Hematopoietic multipotent progenitor cell (in vitro differentiated cells): ENCODE measurements around the gene RRP15. TPM values are rescaled to one million over a fixed set of nuclear protein-coding genes. Genes with fewer than 3 reads are reported as not detected.

Experiments used
- DNase-seq, 3 donors: peaks; one replicate each; pipeline ENCODE4 v3.0.0-alpha.2; 2011 to 2015; ENCODE audit warnings: low read depth in 2 of 3, low spot score in 2 of 3
- total RNA-seq: library from RNA; depleted of rRNA; stranded (reverse); fragments of >200 nt; gene quantifications from one replicate; pipeline ENCODE4 v1.2.3, GENCODE V29; 2012

RRP15 gene
- total RNA-seq, 1 donor, result 2.4 TPM

- peak in 1 of 3 donors; percentile 49 for DNase-seq
Observed at GRCh38 chr1:218357211-218357892, 72.3 kb downstream of the RRP15 start.

GRCh38 chr1:218357893-218358232 is 72.8 kb downstream of the RRP15 start:
- DNase-seq, result no peak

DNA sequence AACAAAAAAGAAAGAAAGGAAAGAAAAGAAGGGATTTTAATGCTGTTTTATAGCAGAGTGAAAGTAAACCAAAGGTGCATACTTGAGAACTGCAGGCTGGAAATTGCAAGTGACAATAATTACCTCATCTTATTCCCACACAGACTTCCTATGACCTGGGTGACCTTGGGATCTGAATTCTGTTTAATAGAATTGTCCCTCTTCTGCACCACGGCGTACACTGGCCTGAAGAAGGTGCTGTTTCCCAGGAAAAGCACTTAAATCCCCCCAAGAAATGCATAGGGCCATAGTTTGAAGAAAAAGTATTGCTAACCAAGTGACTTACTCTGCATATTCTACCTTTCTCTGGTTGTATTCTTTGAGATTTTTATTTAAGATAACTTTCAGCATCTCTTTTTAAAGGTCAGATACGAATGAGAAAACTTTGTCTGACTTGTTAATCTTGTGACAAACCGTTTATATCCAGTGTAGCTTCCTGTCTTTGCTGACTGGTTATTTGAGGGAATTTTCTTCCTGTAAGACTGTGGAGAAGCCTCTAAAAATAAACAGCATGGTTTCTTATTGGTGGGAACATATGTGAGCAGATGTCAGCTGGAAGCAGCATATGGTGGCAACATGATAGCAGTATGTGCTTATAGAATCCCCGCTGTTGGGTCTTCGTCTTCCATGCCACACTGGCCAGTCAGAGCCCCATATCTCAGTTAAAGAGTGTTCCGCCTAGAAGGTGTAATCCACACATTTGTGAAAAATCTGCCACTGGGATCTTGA is 76.4 kb downstream of the RRP15 start:
- DNase-seq, result peak in 1 of 3 donors; percentile 44

DNA sequence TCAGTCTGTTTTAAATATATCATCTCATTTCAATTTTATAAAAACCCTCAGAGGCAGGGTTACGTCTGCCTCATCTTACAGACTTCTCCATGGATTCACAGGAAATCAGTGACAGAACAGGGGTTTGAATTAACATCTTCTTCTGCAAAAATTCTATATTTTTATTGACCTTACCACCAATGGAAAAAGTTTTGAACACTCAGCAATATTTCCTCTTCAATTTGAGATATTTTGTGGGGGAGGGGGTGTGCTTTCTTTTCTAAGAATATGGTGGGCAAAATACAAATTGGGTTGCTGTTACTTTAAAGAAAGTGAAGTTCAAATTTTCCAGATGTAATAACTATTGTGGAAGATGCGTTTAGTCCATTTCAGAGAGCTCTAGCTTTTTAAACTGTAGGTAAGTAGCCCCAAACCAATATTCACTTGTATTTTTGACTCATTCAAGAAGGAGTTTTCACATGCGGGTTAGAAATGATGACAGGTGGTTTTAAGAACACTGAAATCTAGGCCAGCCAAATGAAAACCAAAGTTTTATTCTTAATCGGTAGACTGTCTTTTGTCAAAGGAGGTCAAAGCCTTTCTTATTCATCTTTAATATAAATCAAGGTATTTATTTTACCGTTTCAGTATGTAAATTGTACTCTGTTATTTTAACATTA is 77.5 kb downstream of the RRP15 start:
- DNase-seq, result no peak

DNA sequence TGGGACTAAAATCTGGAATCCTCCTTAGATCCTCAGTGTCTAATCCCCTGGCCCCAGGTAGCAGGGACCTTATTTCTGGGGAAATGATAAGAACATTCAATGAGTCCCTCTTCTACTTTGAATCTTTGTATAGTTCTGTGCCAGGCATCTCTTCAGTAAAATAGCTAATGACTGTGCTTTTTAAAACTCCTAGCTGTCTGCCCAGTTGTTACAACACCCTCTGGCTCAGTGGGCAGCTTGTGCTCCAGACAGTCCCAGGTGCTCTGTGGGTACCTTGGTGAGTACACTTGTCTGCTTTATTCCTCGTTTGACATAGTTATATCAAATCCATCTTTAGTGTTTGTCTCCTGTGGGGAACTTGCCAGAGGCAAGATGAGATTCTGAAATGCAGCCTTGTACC is 78.0 kb downstream of the RRP15 start:
- DNase-seq, result no peak

- no peak for DNase-seq
Observed at GRCh38 chr1:218364028-218364710, 79.1 kb downstream of the RRP15 start.

DNA sequence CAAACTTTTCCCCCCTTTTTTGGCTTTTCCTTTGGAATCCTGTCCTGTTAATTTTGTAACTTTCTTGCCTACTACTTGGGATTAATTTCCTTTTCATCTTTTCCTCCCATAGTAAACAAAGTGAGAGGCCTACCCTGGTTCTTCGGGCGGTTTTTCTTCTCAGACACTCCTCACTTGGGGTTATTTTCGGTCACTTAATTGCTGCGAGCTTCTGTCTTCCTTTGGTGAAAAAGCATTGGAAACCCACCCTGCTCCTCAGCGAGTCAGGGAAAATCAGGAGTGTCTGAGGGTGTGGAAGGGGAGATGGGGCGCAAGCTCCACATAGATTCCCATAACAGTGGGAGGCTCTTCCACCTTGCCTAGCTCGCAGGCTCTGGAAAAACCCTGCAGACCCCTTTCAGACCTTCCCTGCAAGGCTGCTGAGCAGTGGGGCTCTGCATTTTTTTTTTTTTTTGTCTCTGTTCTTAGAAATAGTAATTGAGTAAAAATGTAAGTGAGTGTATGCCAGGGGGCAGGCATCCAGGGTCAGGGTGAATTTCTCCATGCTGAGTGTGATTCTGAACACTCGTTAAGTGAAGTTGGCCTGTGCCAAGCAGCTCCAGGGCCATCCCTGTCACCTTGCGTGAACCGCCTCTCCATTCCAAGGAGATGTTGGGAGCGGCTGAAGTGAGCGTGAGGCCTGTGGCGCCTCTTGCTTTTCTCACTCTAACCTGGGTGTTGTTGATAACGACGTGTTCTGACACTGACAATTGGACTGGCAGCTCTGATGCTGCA is 80.3 kb downstream of the RRP15 start:
- DNase-seq, result no peak

DNA sequence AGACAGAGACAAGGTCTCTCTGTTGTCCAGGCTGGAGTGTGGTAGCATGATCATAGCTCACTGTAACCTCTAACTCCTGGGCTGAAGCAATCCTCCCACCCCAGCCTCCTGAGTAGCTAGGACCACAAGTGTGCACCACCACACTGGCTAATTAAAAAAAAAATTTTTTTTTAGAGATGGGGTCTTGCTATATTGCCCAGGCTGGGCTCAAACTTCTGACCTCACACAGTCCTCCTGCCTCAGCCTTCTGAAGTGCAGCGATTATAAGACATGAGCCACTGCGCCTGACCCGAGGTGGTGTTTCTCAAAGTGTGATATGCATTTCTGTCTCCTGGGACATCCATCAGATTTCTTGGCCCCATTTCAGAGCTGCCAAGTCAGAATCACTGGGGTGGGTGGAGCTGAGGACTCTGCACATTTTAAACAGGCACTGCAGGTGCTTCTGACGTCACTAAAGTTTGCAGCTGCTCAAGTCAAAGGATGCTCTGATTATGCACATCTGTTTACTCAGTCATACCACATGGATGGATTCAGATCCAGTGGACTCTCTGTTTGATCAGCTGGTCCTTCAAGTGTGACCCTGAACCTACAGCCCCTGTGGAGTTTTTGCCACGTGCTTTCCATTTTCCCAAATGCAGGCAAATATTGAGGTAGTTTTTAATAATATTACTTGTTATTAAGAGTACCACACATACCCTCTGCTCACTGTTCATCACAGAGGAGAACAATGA is 81.4 kb downstream of the RRP15 start:
- DNase-seq, result no peak

DNA sequence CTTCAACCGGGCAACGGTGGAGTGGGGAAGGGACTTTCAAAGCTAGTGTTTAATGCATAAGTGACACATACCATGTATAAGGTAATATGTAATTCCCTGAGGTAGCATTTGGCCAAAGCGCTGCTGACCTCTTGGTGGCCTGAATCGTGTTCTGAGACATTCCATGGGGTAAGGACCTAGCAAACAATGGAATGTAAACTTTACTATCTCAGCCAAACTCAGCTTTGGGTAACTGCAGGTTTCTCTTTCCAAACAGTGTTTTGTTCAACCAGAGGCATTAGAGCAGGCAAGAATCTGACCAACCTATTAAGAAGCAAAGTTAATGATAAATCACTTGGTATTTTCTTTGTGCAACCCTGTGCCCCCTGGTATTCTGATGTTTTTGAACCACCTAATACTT is 82.0 kb downstream of the RRP15 start:
- no peak for DNase-seq

GRCh38 chr1:218368686-218369085 is 83.6 kb downstream of the RRP15 start:
- no peak for DNase-seq

DNA sequence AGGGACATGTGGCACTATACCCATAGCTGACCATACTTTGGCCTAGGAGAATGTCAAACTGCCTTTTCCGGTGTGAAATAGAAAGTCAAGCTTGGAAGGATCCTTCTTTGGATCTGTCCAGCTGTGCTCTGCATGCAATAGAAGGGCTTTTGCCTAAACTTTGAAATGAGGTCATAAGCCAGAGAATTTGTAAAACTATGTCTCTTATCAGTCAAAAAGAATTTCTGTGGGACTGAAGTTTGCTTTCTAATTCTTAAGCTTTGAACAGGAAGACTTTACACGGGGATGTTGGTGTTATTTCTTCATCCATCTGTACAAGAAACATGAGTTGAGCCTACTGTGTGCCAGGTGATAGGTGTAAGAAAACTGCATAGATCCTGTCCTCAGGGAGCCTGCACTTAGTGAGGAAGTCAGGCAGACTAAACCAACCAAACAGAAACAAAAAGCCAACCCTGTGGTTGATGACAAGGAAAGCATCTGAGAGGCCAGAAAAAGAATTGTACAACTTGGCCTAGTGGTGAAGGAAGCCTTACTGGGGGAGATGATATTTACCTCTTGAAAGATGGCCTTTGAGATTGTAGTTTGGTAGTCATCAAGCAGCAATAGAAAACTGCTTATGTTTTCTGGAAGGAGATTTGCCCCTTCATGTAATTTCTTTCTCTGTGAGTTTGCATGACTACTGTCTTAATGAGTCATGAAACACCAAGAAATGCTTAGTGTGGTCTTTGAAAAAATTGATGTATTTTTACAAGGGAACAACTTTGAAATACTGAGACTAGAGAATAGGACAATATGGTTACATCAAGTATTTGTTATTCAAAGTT is 84.8 kb downstream of the RRP15 start:
- DNase-seq, result no peak

DNA sequence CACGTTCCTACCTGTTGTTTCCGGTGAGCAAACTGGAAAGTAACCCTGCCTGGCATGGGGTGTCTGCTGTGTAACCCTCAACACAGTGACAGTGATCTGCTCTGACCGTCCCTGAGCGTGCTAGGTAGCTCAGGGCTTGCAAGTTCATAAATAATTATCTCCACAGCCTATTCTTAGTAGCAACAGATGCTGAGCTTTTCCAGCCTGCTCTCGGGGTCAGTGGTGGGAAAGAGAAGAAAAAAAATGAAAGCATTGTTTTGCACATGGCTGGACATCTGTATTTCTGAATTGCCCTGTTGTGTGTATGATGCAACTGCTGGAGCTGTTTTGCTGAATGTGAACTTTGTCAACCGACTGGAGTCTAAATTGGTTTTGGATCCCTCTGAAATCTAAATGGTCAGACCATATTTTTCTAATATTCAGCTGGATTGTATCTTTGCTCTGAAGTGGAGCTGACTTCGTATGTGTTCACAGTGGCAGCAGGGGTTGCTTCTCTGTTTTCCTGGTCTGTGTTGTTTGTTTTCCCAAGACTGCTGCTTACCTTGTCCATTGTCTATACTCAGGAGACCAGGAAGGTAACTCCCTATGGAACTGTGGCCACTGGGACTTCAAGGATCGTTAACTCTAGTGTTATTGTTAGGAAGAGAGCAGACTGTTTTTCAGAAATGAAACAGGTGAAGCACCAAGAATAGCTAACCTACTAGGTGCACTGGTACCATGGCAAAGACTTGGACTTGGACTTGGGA is 87.0 kb downstream of the RRP15 start:
- DNase-seq, result no peak

- DNase-seq, result no peak
Observed at GRCh38 chr1:218374401-218375353, 89.6 kb downstream of the RRP15 start.

- DNase-seq, result no peak
Observed at GRCh38 chr1:218376722-218377121, 91.6 kb downstream of the RRP15 start.

GRCh38 chr1:218377143-218377660 is 92.1 kb downstream of the RRP15 start:
- peak in 2 of 3 donors; percentile 56 to 60 for DNase-seq

DNA sequence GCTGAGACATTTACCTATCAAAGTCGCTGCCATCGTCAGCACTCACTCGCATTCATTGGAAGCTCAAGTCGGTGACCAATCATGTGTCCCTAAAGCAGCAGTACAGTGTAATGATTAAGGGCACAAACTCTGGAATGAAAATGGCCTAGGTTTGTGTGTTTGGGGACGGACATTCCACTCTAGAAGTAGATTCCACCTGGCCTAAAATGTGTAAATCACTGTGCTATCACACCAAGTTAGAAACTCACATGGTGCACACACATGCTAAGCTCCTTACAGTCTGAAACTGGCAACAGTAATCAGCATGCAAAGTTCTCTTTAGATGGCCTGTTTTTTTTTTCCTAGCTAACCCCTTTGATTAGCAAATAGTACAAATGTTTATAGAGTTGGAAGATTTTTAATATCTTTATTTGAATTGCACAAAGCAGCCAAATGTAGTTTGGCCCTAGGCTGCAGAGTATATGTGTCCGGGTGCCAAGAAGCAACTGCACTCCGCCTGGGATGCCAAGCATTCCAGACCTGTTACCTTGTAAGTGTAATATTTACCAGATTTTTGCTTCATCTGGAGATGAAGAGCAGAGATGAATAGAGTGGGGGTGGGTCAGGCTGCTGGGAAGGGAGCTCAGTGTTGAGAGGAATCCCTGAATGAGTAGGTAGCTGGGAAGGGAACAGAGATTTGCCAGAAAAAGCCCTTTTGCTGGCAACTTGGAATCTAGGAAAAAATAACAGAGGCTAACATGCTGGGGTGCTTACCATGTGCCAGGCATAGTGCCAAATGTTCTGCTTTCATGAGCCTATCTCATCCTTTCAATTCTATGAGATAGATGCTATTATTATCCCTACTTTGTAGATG is 95.3 kb downstream of the RRP15 start:
- no peak for DNase-seq
